Activated T-cell treated with anti-CD3 and anti-CD28 coated beads for 48 hours (primary cell): Measurements from ENCODE around the gene ABLIM1.

Experiments used
- DNase-seq: peaks from one replicate; pipeline ENCODE4 v3.0.0-alpha.2; 2020; ENCODE audit warnings: low read depth

The ABLIM1 gene

GRCh38 chr10:114518401-114519305, 139.4 kb downstream of the ABLIM1 start:
- DNase-seq: no peak

- no peak for DNase-seq
Measured at GRCh38 chr10:114517368-114518250, 140.5 kb downstream of the ABLIM1 start.

- DNase-seq: no peak
Measured at GRCh38 chr10:114516356-114516755, 141.7 kb downstream of the ABLIM1 start.

DNA sequence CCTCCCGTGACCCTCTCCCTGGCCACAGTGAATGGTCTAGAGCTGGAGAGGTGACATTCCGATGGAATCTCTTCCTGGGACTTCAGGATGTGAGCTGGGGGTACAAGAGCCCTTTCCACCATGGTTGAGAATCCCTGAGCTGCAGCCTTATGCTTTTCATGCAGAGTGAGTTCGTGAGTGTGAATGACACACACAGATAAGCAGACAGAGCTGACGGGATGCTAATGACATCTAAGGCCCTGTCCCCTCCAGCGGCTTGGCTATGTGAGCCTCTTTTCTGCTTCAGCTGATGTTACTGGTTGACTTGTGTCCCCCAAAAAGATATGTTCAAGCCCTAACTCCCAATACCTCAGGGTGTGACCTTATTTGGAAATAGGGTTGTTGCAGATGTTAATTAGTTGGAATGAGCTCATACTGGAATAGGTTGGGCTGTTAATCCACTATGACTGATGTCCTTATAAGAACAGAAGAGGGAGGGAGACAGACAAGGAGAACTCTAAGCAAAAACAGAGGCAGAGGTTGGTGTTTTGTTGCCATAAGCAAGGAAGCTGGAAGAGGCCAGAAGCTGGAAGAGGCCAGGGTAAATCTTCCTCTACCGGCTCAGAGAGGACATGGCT, 142.7 kb downstream of the ABLIM1 start:
- DNase-seq: no peak

- DNase-seq: no peak
Measured at GRCh38 chr10:114513381-114513792, 144.7 kb downstream of the ABLIM1 start.

- DNase-seq: no peak
Measured at GRCh38 chr10:114511881-114512280, 146.2 kb downstream of the ABLIM1 start.

- no peak for DNase-seq
Measured at GRCh38 chr10:114508376-114508775, 149.7 kb downstream of the ABLIM1 start.

GRCh38 chr10:114507449-114507848, 150.6 kb downstream of the ABLIM1 start:
- DNase-seq: no peak

DNA sequence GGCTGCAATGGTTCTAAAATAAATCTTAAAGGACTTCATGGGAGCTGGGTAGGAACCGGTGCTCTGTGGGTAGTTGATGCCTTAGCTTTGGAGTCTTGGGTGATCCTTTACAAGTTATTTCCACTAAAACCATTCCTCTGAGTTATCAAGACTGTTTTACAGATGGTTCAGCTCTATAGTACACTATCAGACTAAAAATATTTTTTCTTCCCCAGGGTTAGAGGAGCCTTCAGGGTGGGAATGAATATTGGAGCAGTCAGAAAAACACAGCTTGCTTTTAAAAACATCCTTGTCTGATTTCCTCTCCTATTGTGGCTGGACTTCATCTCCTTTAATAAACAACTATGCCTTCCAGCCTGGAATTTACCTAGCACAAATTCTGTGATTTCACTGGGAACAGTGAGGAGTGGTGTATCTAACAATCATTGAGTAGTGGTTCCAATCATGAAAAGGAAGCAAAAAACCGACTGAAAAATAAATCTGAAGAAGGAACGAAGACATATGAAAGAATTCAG, 151.1 kb downstream of the ABLIM1 start:
- DNase-seq: no peak

- DNase-seq: no peak
Measured at GRCh38 chr10:114504769-114505579, 153.1 kb downstream of the ABLIM1 start.

DNA sequence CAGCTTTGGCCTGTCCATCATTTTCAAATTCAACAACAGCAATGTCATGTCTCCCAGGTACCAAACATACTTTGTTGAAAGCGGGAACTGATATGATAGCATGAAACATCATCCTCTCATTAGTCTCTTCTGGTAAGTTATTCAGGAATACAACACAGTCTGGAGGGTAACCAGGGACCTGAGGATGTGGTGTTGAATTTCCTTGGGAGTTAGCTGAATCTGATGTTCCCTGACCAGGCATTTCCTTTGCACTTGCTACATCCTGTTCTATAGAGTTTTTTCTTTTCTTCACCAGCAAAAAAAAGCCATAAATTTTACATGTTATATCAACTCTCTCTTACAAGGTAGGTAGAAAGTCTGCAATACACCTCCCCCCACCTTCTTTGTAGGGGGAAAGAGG, 156.0 kb downstream of the ABLIM1 start:
- no peak for DNase-seq

GRCh38 chr10:114501650-114502049, 156.4 kb downstream of the ABLIM1 start:
- no peak for DNase-seq

GRCh38 chr10:114500643-114501042, 157.4 kb downstream of the ABLIM1 start:
- DNase-seq: no peak

- DNase-seq: peak; percentile 68
Measured at GRCh38 chr10:114499630-114500190, 158.4 kb downstream of the ABLIM1 start.

DNA sequence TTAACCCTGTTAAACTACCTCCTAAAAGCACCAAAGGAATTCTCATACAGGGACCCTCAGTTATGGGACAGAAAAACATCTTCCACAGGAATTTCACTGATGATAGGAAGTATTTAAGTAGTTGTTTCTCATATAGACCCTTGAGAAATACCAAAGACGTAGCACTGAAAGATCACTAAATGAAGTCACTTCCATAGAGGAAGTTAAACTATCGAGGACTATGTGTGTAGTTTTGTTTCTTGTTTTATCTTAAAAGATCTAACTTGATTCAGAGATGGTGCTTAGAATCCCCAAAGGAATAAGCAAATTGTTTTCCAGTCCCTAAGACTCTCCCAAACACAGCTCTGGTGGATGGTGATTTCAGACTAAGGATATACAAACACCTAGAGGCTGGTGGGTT, 159.0 kb downstream of the ABLIM1 start:
- no peak for DNase-seq

DNA sequence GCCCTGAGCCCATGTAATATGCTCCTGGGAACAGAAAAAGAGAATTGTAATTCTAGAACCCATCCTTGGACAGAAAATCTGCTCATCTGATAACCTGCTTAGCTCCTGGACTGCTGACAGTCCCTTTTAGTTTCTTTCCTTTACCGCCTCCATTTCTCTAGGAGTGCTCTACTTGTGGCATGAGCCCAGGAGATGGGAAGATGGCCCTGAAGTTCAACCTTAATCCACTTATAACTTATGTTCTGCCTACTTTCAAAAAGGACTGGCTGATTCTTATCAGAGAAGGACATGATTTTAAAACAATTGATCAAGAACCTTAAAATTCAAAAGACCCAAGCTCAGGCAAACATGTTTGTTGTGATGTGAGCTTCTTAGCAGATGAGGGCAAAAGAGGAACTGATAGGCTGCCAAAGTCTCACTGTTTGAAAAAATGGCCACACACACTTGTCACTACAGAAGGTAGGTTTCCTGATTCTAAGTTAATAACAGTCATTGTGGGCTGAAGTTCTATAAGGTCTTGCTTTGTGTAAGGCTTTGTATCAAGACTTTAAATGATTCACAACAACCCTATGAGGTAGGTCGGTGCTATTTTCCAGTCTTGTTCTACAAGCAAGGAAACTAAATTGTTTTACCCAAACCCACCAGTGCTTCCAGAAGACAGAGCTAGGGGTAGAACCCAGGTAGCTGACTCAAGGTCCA, 159.5 kb downstream of the ABLIM1 start:
- DNase-seq: no peak

GRCh38 chr10:114495303-114495702, 162.8 kb downstream of the ABLIM1 start:
- DNase-seq: no peak

DNA sequence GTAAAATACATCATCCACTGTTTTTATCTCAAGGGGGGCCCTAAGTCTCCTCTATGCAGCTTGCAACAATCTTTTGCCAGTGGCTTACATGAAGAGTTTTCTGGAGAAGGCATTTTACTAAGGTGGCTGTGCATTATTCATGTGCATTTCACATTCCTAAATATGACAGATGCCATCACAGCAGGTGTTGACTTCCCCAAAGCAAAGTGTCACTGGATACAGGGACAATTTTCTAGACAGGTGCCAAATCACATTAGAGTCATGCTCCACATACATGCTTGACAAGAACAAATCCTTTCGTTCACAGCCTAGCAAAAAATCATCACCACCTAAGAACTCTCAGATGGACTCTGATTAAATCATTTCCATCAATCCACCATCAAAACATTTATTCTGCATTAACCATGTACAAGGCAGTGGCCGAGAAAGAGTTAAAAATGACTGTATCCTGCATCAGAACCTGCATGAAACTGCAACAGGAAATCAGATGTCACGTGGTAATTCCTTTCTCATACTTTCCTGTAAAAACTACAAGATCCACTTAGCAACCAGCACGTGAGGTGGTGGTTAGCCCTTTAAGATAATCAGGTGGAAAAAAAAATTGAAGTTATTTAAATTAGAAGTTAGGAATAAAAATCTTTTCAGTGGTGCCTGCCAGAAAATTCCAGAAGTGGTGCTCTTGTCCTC, 165.6 kb downstream of the ABLIM1 start:
- no peak for DNase-seq

- DNase-seq: no peak
Measured at GRCh38 chr10:114491933-114492332, 166.1 kb downstream of the ABLIM1 start.

DNA sequence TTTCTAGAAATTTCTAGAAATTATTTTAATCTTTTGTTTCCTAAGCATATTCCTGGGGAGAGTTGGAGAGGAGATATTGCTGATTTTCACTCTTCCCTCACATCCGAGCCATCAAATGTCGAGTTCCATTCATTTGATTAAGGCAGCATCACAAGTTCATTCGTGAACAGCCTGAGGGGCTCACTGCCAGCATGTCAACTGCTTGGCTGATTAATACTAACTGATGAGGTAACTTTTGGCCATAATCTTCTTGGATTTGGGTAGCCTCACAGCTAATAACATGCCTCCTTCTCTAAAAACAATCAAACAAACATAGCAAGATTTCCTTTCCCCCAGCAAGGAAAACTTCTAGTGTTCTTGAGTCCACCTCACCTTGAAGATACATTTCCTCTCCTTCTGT, 166.7 kb downstream of the ABLIM1 start:
- no peak for DNase-seq
